ENCODE measurements around the gene IKZF3.
"Not testable (repeated sequence)": the region's sequence is repeated elsewhere in the genome, so short reads cannot be mapped to it uniquely, and the experiment has no call there.

The IKZF3 gene

GRCh38 chr17:39863918-39864746 lies at the start of gene IKZF3:
Gene IKZF3 (minus strand): TSS chr17:39864312. CDS start chr17:39864126, 186 bp downstream.
- DNase-seq = peak; percentile 88

- DNase-seq = no peak
Observed at GRCh38 chr17:39908789-39909352, 44.8 kb upstream of the IKZF3 start.

GRCh38 chr17:39904990-39905288 lies 40.8 kb upstream of the IKZF3 start:
- DNase-seq = no peak

- DNase-seq = no peak
Observed at GRCh38 chr17:39903158-39903884, 39.2 kb upstream of the IKZF3 start.

- DNase-seq = not testable (repeated sequence)
Observed at GRCh38 chr17:39902027-39902426, 37.9 kb upstream of the IKZF3 start.

GRCh38 chr17:39899215-39899614 lies 35.1 kb upstream of the IKZF3 start:
- no peak for DNase-seq

- DNase-seq = no peak
Observed at GRCh38 chr17:39898088-39898487, 34.0 kb upstream of the IKZF3 start.

- DNase-seq = no peak
Observed at GRCh38 chr17:39894681-39895376, 30.7 kb upstream of the IKZF3 start.

- no peak for DNase-seq
Observed at GRCh38 chr17:39889200-39889599, 25.1 kb upstream of the IKZF3 start.

GRCh38 chr17:39887078-39887477 lies 23.0 kb upstream of the IKZF3 start:
- no peak for DNase-seq

GRCh38 chr17:39886102-39886501 lies 22.0 kb upstream of the IKZF3 start:
- not testable (repeated sequence) for DNase-seq

GRCh38 chr17:39872751-39873150 lies 8.6 kb upstream of the IKZF3 start:
- DNase-seq = peak; percentile 48

- no peak for DNase-seq
Observed at GRCh38 chr17:39871801-39872200, 7.7 kb upstream of the IKZF3 start.

- DNase-seq = no peak
Observed at GRCh38 chr17:39870776-39871175, 6.7 kb upstream of the IKZF3 start.

- no peak for DNase-seq
Observed at GRCh38 chr17:39868554-39868942, 4.4 kb upstream of the IKZF3 start.

- no peak for DNase-seq
Observed at GRCh38 chr17:39867880-39868553, 3.9 kb upstream of the IKZF3 start, which contains the start of gene ZPBP2. Gene ZPBP2 (plus strand): TSS chr17:39868202. CDS start chr17:39868355, 153 bp downstream.

- peak; percentile 66 for DNase-seq
Observed at GRCh38 chr17:39867084-39867879, 3.2 kb upstream of the IKZF3 start.

GRCh38 chr17:39866013-39866730 lies 2.1 kb upstream of the IKZF3 start:
- DNase-seq = no peak

- DNase-seq = no peak
Observed at GRCh38 chr17:39863244-39863917, 731 bp downstream of the IKZF3 start.

GRCh38 chr17:39861235-39861634 lies 2.9 kb downstream of the IKZF3 start:
- peak; percentile 20 for DNase-seq

Data from RPMI8226 (cell line).